ENCODE measurements around the gene AACS. TPM values are rescaled to one million over a fixed set of nuclear protein-coding genes. Genes with fewer than 3 reads are reported as not detected.
A peak's percentile ranks its signal among the peaks of the same experiment; 100 is the strongest.

The AACS gene
- total and polyA plus RNA-seq, 2 of the 4 experiments (the other 2 are of a cell fraction) = 22.0 to 24.9 TPM

DNA sequence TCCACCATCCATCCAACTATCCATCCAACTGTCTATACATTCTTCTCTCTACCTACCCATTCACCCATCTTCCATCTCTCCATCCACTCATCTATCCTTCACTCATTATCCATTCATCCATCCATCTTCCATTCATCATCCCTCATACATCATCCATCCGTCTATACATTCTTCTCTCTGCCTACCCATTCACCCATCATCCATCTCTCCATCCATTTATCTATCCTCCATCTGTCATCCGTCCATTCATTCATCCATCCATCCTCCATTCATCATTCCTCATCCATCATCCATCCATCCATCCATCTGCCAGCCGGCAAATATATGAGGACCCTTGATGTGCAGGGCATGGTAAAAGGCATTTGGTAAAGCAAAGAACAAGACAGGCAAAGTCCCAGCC, 25.2 kb downstream of the AACS start:
- H3K27ac ChIP-seq (ENCODE audit: insufficient read depth, low read length) = no peak overlapping the region
- DNase-seq = no peak
- H3K4ac ChIP-seq (ENCODE audit: low read depth, low read length) = no peak overlapping the region
- peaks cover 9% of the 10 kb centered on the region for H3K4me1 ChIP-seq (ENCODE audit: control insufficient read depth, insufficient read depth, low read length)
- H3K79me1 ChIP-seq (ENCODE audit: low read depth in 1 of 2, low read length in 2 of 2) = peaks cover 0 to 4% of the 10 kb centered on the region in 2 experiments; a peak in 2 of 4 replicates
- no peak overlapping the region for H3K18ac ChIP-seq (ENCODE audit: low read depth, low read length)
- H3K9me3 ChIP-seq (ENCODE audit: control insufficient read depth, insufficient read depth, low read length) = no peaks in the 10 kb centered on the region
- H3K36me3 ChIP-seq (ENCODE audit: control insufficient read depth, insufficient read depth, low read length) = peaks cover 36% of the 10 kb centered on the region
- H3K9me1 ChIP-seq (ENCODE audit: insufficient read depth, low read length) = 0 out of 2 replicates have a peak, but pooled peaks cover 7% of the 10 kb centered on the region
- no peaks in the 10 kb centered on the region for H3K27me3 ChIP-seq (ENCODE audit: control insufficient read depth, insufficient read depth, low read length)
- CTCF ChIA-PET = interaction anchor here (0.5 kb wide), 1 partner anchor 26 kb away, joined by 3 read pairs; no protein-coding TSS in a partner anchor
- no peak overlapping the region for H4K8ac ChIP-seq (ENCODE audit: low read depth in 2 of 2, low read length in 2 of 2)
- H2BK5ac ChIP-seq (ENCODE audit: low read depth, low read length, poor library complexity, severe bottlenecking) = peak overlapping the region; percentile 15
- BruUV-seq (replicated peaks) = no TSS peak
- no peak overlapping the region for H2AK9ac ChIP-seq (replicated peaks; ENCODE audit: low read depth, low read length, poor library complexity)
- intact Hi-C loops (cut with micrococcal nuclease) (no loop called here), in situ Hi-C loops (cut with MboI; ENCODE audit: low sequenced_read_pairs) (no loop called here), dilution Hi-C loops (cut with HindIII; ENCODE audit: low sequenced_read_pairs, unreplicated experiment) (no loop called here)
- no peak overlapping the region for H2BK120ac ChIP-seq (ENCODE audit: low read depth, low read length)
- peaks cover 3% of the 10 kb centered on the region; the same call in 1 of the 2 replicates for H4K20me1 ChIP-seq (ENCODE audit: insufficient read depth, low read length)
- H2AK5ac ChIP-seq (ENCODE audit: low read depth, low read length) = no peak overlapping the region
- no peak overlapping the region for H3K4me2 ChIP-seq (ENCODE audit: low read depth, low read length)
- H3K4me3 ChIP-seq (ENCODE audit: insufficient read depth, low read depth, low read length) = no peak overlapping the region
- ATAC-seq (ENCODE audit: low read depth) = no peak
- H3K9ac ChIP-seq (ENCODE audit: low read depth, low read length) = no peak overlapping the region
- no peak overlapping the region for H3K56ac ChIP-seq (ENCODE audit: extremely low read depth, insufficient read depth, low read length)
- H2BK20ac ChIP-seq (ENCODE audit: low read depth, low read length) = no peak overlapping the region
- H3K23ac ChIP-seq (ENCODE audit: low read depth, low read length) = no peak overlapping the region
- no peak overlapping the region for H2BK15ac ChIP-seq (ENCODE audit: low read depth, low read length)
- H4K5ac ChIP-seq (ENCODE audit: low read depth, low read length) = no peak overlapping the region
- POLR2A ChIA-PET (ENCODE audit: unreplicated experiment) = no interaction called here
- WGBS, 2 experiments (ENCODE audit: extremely low coverage in 2 of 2, insufficient read length in 1 of 2) = 100% methylated on average over 1 to 2 of the region's 3 CpGs
- H3K14ac ChIP-seq (replicated peaks; ENCODE audit: low read depth, low read length) = no peak overlapping the region
- H2AFZ ChIP-seq (replicated peaks; ENCODE audit: low read length, poor library complexity) = no peak overlapping the region
- TF ChIP-seq CHD1 (IDR thresholded peaks at IDR 0.05; ENCODE audit: low read depth, low read length) (no peak), MAZ (IDR thresholded peaks at IDR 0.05; ENCODE audit: borderline replicate concordance, low read depth, low read length) (no peak), NFE2L2 (IDR thresholded peaks at IDR 0.05; ENCODE audit: low read depth, low read length) (no peak), POLR2A (IDR thresholded peaks at IDR 0.05; ENCODE audit: low read depth, low read length) (no peak), RAD21 (IDR thresholded peaks at IDR 0.05; ENCODE audit: low read length) (no peak), FOS (IDR thresholded peaks at IDR 0.05; ENCODE audit: low read depth, low read length) (no peak), RFX5 (IDR thresholded peaks at IDR 0.05; ENCODE audit: low read depth, low read length) (no peak), SMC3 (IDR thresholded peaks at IDR 0.05; ENCODE audit: low read depth, low read length) (no peak), MXI1 (IDR thresholded peaks at IDR 0.05; ENCODE audit: borderline replicate concordance, low read depth, low read length) (no peak), MAFK (IDR thresholded peaks at IDR 0.05; ENCODE audit: low read depth, low read length) (no peak)
- TF ChIP-seq, protein P1, sequence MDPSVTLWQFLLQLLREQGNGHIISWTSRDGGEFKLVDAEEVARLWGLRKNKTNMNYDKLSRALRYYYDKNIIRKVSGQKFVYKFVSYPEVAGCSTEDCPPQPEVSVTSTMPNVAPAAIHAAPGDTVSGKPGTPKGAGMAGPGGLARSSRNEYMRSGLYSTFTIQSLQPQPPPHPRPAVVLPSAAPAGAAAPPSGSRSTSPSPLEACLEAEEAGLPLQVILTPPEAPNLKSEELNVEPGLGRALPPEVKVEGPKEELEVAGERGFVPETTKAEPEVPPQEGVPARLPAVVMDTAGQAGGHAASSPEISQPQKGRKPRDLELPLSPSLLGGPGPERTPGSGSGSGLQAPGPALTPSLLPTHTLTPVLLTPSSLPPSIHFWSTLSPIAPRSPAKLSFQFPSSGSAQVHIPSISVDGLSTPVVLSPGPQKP (IDR thresholded peaks at IDR 0.05; ENCODE audit: borderline replicate concordance, low read depth, low read length) = no peak
- TF ChIP-seq, protein P2, sequence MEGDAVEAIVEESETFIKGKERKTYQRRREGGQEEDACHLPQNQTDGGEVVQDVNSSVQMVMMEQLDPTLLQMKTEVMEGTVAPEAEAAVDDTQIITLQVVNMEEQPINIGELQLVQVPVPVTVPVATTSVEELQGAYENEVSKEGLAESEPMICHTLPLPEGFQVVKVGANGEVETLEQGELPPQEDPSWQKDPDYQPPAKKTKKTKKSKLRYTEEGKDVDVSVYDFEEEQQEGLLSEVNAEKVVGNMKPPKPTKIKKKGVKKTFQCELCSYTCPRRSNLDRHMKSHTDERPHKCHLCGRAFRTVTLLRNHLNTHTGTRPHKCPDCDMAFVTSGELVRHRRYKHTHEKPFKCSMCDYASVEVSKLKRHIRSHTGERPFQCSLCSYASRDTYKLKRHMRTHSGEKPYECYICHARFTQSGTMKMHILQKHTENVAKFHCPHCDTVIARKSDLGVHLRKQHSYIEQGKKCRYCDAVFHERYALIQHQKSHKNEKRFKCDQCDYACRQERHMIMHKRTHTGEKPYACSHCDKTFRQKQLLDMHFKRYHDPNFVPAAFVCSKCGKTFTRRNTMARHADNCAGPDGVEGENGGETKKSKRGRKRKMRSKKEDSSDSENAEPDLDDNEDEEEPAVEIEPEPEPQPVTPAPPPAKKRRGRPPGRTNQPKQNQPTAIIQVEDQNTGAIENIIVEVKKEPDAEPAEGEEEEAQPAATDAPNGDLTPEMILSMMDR (conservative IDR thresholded peaks at IDR 0.05; ENCODE audit: low read depth, low read length) = no peak
- TF ChIP-seq, protein P3, sequence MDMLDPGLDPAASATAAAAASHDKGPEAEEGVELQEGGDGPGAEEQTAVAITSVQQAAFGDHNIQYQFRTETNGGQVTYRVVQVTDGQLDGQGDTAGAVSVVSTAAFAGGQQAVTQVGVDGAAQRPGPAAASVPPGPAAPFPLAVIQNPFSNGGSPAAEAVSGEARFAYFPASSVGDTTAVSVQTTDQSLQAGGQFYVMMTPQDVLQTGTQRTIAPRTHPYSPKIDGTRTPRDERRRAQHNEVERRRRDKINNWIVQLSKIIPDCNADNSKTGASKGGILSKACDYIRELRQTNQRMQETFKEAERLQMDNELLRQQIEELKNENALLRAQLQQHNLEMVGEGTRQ (IDR thresholded peaks at IDR 0.05; ENCODE audit: low read depth, low read length) = no peak
- no peak overlapping the region for H4K91ac ChIP-seq (ENCODE audit: insufficient read depth, low read depth, low read length)
